Esophagus muscularis mucosa (tissue), 4 donors: ENCODE measurements around the gene CLUH. TPM values are rescaled to one million over a fixed set of nuclear protein-coding genes. Genes with fewer than 3 reads are reported as not detected.

ENCODE experiments used
- DNase-seq: peaks from one replicate; pipeline ENCODE4 v3.0.0-alpha.2; 2017; ENCODE audit errors: extremely low spot score
- H3K27ac ChIP-seq, 4 donors: fragments of 200-600 bp; sonication (generic); replicated peaks in 1 of 4; 1 replicate in 3 of 4; 2 replicates in 1 of 4; pipeline ENCODE4 v1.5.1; 2016 to 2019; ENCODE audit warnings: mild to moderate bottlenecking in 1 of 4
- H3K27me3 ChIP-seq, 4 donors: fragments of 200-600 bp; sonication (generic); one replicate each; pipeline versions ENCODE4 v1.5.1 to v1.6.0; 2016 to 2019
- H3K36me3 ChIP-seq, 4 donors: fragments of 200-600 bp; sonication (generic); one replicate each; pipeline ENCODE4 v1.5.1; 2016 to 2019
- H3K4me1 ChIP-seq, 4 donors: fragments of 200-600 bp; sonication (generic); one replicate each; pipeline ENCODE4 v1.5.1; 2016 to 2019
- H3K4me3 ChIP-seq, 4 donors: fragments of 200-600 bp; sonication (generic); 1 replicate in 2 of 4; 2 replicates in 2 of 4; pipeline ENCODE4 v1.5.1; 2016 to 2019; ENCODE audit warnings: mild to moderate bottlenecking in 4 of 4, moderate library complexity in 1 of 4
- H3K9me3 ChIP-seq, 4 donors: fragments of 200-600 bp; sonication (generic); 1 replicate in 3 of 4; 2 replicates in 1 of 4; pipeline ENCODE4 v1.5.1; 2016 to 2019
- CTCF ChIP-seq, 3 experiments: fragments of 200-600 bp in 2 of 3; fragments of 450-650 bp in 1 of 3; sonication (generic) in 2 of 3; IDR thresholded peaks; one replicate each; pipeline ENCODE4 v1.5.1; 2017 to 2019; ENCODE audit warnings: antibody characterized with exemption in 3 of 3, mild to moderate bottlenecking in 2 of 3, moderate library complexity in 1 of 3
- EP300 ChIP-seq: sonication (generic); formaldehyde crosslinking; IDR thresholded peaks from one replicate; pipeline ENCODE4 v1.6.1; 2017; ENCODE audit warnings: antibody characterized with exemption
- POLR2A ChIP-seq: fragments of 450-650 bp; IDR thresholded peaks from one replicate; pipeline ENCODE4 v1.6.1; 2017; ENCODE audit warnings: antibody characterized with exemption, moderate library complexity, mild to moderate bottlenecking, low read depth
- POLR2AphosphoS5 ChIP-seq, 2 donors: sonication (generic); formaldehyde crosslinking; IDR thresholded peaks; one replicate each; pipeline ENCODE4 v1.6.1; 2017; ENCODE audit warnings: antibody characterized with exemption in 2 of 2
- WGBS: methylation state at CpG from one replicate; pipeline ENCODE4 v1.1.5; 2018; 5-methylcytosine and 5-hydroxymethylcytosine counted together
- intact Hi-C: fragments of 100-400 bp; cut with DNase I; formaldehyde crosslinking; loops from one replicate; pipeline ENCODE4 v1.15.1; 2023
- total RNA-seq, 4 donors: library from RNA; depleted of rRNA; stranded (reverse); fragments of >200 nt; gene quantifications; one replicate each; pipeline versions ENCODE4 v1.1.0 to v1.2.1, GENCODE V29; 2016

Gene CLUH
- total RNA-seq, 4 donors from 2014 or later: 42.8 to 92.9 (median 62.9) TPM

- Histone ChIP-seq H3K27me3 (peaks cover 0 to 6% (median 3%) of the 10 kb centered on the region in 4 donors), H3K9me3 (no peaks in the 10 kb centered on the region), H3K36me3 (no peaks in the 10 kb centered on the region), H3K4me1 (no peaks in the 10 kb centered on the region), H3K4me3 (no peak overlapping the region), H3K27ac (no peak overlapping the region)
- intact Hi-C loops: no loop called here
- WGBS: 85% methylated on average over 3 of the region's 3 CpGs
- no peak for DNase-seq
- TF ChIP-seq CTCF (IDR thresholded peaks at IDR 0.05) (no peak), POLR2AphosphoS5 (IDR thresholded peaks at IDR 0.05) (no peak), POLR2A (no peak), EP300 (no peak)
These were observed 25.4 kb upstream of the CLUH start for GRCh38 chr17:2736956-2737355.

- intact Hi-C loops: no loop called here
- H3K4me3 ChIP-seq: no peak overlapping the region
- TF ChIP-seq POLR2A: no peak
- TF ChIP-seq POLR2AphosphoS5 (IDR thresholded peaks at IDR 0.05): no peak
- no peak for TF ChIP-seq CTCF (IDR thresholded peaks at IDR 0.05)
- no peak for TF ChIP-seq EP300
- no peaks in the 10 kb centered on the region for H3K36me3 ChIP-seq
- no peak overlapping the region for H3K27ac ChIP-seq
- no peak for DNase-seq
- H3K27me3 ChIP-seq: peaks cover 0 to 17% (median 3%) of the 10 kb centered on the region in 4 donors
- no peaks in the 10 kb centered on the region for H3K9me3 ChIP-seq
- WGBS: 90% methylated on average over 5 of the region's 5 CpGs
- H3K4me1 ChIP-seq: no peaks in the 10 kb centered on the region
These were observed 24.3 kb upstream of the CLUH start for GRCh38 chr17:2735896-2736295.

- intact Hi-C loops: no loop called here
These were observed 23.4 kb upstream of the CLUH start for GRCh38 chr17:2734939-2735338.

GRCh38 chr17:2731807-2732206 is 20.2 kb upstream of the CLUH start:
- peaks cover 0 to 56% (median 14%) of the 10 kb centered on the region in 4 donors for H3K27me3 ChIP-seq
- WGBS: 93% methylated on average over 10 of the region's 10 CpGs
- TF ChIP-seq CTCF (IDR thresholded peaks at IDR 0.05): no peak
- no peak for TF ChIP-seq EP300
- no peak for TF ChIP-seq POLR2A
- no peak for TF ChIP-seq POLR2AphosphoS5 (IDR thresholded peaks at IDR 0.05)

More at GRCh38 chr17:2734939-2735338, 23.4 kb upstream of the CLUH start:
- peaks cover 0 to 26% (median 3%) of the 10 kb centered on the region in 4 donors for H3K27me3 ChIP-seq
- no peak overlapping the region for H3K4me3 ChIP-seq
- no peaks in the 10 kb centered on the region for H3K4me1 ChIP-seq
- no peak overlapping the region for H3K27ac ChIP-seq
- 82% methylated on average over 10 of the region's 10 CpGs for WGBS
- TF ChIP-seq EP300 (no peak), CTCF (IDR thresholded peaks at IDR 0.05) (no peak), POLR2A (no peak), POLR2AphosphoS5 (IDR thresholded peaks at IDR 0.05) (no peak)
- no peak for DNase-seq
- H3K9me3 ChIP-seq: no peaks in the 10 kb centered on the region
- H3K36me3 ChIP-seq: no peaks in the 10 kb centered on the region

GRCh38 chr17:2730764-2731353 is 19.3 kb upstream of the CLUH start:
- Histone ChIP-seq H3K9me3 (no peaks in the 10 kb centered on the region), H3K27me3 (peaks cover 0 to 66% (median 17%) of the 10 kb centered on the region in 4 donors), H3K36me3 (no peaks in the 10 kb centered on the region), H3K27ac (no peak overlapping the region), H3K4me1 (no peaks in the 10 kb centered on the region), H3K4me3 (no peak overlapping the region)
- 77% methylated on average over 13 of the region's 17 CpGs for WGBS
- no peak for TF ChIP-seq CTCF (IDR thresholded peaks at IDR 0.05)
- no peak for DNase-seq
- intact Hi-C loops: no loop called here

More at GRCh38 chr17:2731807-2732206, 20.2 kb upstream of the CLUH start:
- Histone ChIP-seq H3K9me3 (no peaks in the 10 kb centered on the region), H3K4me1 (no peaks in the 10 kb centered on the region), H3K4me3 (no peak overlapping the region), H3K27ac (no peak overlapping the region), H3K36me3 (no peaks in the 10 kb centered on the region)
- intact Hi-C loops: no loop called here
- no peak for DNase-seq
